HUES64 (cell line): ENCODE measurements around the gene NAPA.

Experiments
- H3K27ac ChIP-seq: 2 replicates; pipeline ENCODE4 v1.7.0; 2013; ENCODE audit warnings: low read depth, low read length, inconsistent platforms
- H3K27me3 ChIP-seq: 2 replicates; pipeline ENCODE4 v1.6.1; 2013; ENCODE audit warnings: mild to moderate bottlenecking, low read length; ENCODE audit not compliant: insufficient read depth
- H3K36me3 ChIP-seq: 2 replicates; pipeline ENCODE4 v1.6.1; 2013; ENCODE audit warnings: mild to moderate bottlenecking, low read length; ENCODE audit not compliant: insufficient read depth
- H3K4me1 ChIP-seq: 2 replicates; pipeline ENCODE4 v1.6.1; 2013; ENCODE audit warnings: mild to moderate bottlenecking, low read length, moderate library complexity; ENCODE audit not compliant: insufficient read depth
- H3K4me3 ChIP-seq: 2 replicates; pipeline ENCODE4 v1.5.1; 2013; ENCODE audit warnings: mild to moderate bottlenecking, low read length, moderate library complexity
- H3K9ac ChIP-seq: 2 replicates; pipeline ENCODE4 v1.6.1; 2013; ENCODE audit warnings: mild to moderate bottlenecking, low read depth, low read length
- H3K9me3 ChIP-seq: 2 replicates; pipeline ENCODE4 v1.6.1; 2013; ENCODE audit warnings: low read depth, low read length; ENCODE audit not compliant: insufficient read depth
- WGBS: fragments of 150-250, 120-280 bp; methylation state at CpG from one replicate; pipeline ENCODE4 v1.1.7; 2013; ENCODE audit warnings: missing lambda C conversion rate; 5-methylcytosine and 5-hydroxymethylcytosine counted together

NAPA gene

GRCh38 chr19:47481460-47482052, 33.3 kb downstream of the NAPA start:
- H3K4me1 ChIP-seq = no peaks in the 10 kb centered on the region
- H3K4me3 ChIP-seq = no peak overlapping the region
- H3K9ac ChIP-seq = no peak overlapping the region
- 94% methylated on average over 4 of the region's 4 CpGs for WGBS
- H3K27ac ChIP-seq = no peak overlapping the region
- H3K27me3 ChIP-seq = no peaks in the 10 kb centered on the region
- H3K9me3 ChIP-seq = no peaks in the 10 kb centered on the region
- H3K36me3 ChIP-seq = no peaks in the 10 kb centered on the region

GRCh38 chr19:47480658-47481057, 34.2 kb downstream of the NAPA start:
- H3K9ac ChIP-seq = no peak overlapping the region
- H3K4me3 ChIP-seq = peak overlapping the region; percentile 55

GRCh38 chr19:47479701-47480503, 35.0 kb downstream of the NAPA start:
- no peaks in the 10 kb centered on the region for H3K36me3 ChIP-seq
- WGBS = 7% methylated on average over 32 of the region's 39 CpGs
- H3K4me1 ChIP-seq = no peaks in the 10 kb centered on the region
- H3K9ac ChIP-seq = no peak overlapping the region
- H3K9me3 ChIP-seq = no peaks in the 10 kb centered on the region
- H3K4me3 ChIP-seq = peak overlapping the region; percentile 71
- H3K27ac ChIP-seq = no peak overlapping the region
- H3K27me3 ChIP-seq = no peaks in the 10 kb centered on the region

More at GRCh38 chr19:47480658-47481057, 34.2 kb downstream of the NAPA start:
- no peaks in the 10 kb centered on the region for H3K27me3 ChIP-seq
- 82% methylated on average over 16 of the region's 16 CpGs for WGBS
- H3K4me1 ChIP-seq = no peaks in the 10 kb centered on the region
- H3K9me3 ChIP-seq = no peaks in the 10 kb centered on the region
- no peak overlapping the region for H3K27ac ChIP-seq
- no peaks in the 10 kb centered on the region for H3K36me3 ChIP-seq

- H3K27ac ChIP-seq = no peak overlapping the region
- 85% methylated on average over 17 of the region's 17 CpGs for WGBS
- no peaks in the 10 kb centered on the region for H3K9me3 ChIP-seq
- no peak overlapping the region for H3K9ac ChIP-seq
- no peaks in the 10 kb centered on the region for H3K27me3 ChIP-seq
- H3K4me3 ChIP-seq = no peak overlapping the region
- no peaks in the 10 kb centered on the region for H3K4me1 ChIP-seq
- no peaks in the 10 kb centered on the region for H3K36me3 ChIP-seq
These were observed 38.4 kb downstream of the NAPA start for GRCh38 chr19:47476438-47476972.

GRCh38 chr19:47475465-47475864, 39.4 kb downstream of the NAPA start:
- no peak overlapping the region for H3K9ac ChIP-seq
- no peaks in the 10 kb centered on the region for H3K9me3 ChIP-seq
- H3K27ac ChIP-seq = no peak overlapping the region
- 82% methylated on average over 9 of the region's 9 CpGs for WGBS
- H3K27me3 ChIP-seq = peaks cover 8% of the 10 kb centered on the region
- H3K4me3 ChIP-seq = no peak overlapping the region
- 0 out of 2 replicates have a peak, but pooled peaks cover 3% of the 10 kb centered on the region for H3K4me1 ChIP-seq
- H3K36me3 ChIP-seq = no peaks in the 10 kb centered on the region

- Histone ChIP-seq H3K36me3 (no peaks in the 10 kb centered on the region), H3K4me3 (no peak overlapping the region), H3K9me3 (no peaks in the 10 kb centered on the region), H3K27me3 (peaks cover 16% of the 10 kb centered on the region), H3K27ac (no peak overlapping the region), H3K4me1 (peaks cover 14% of the 10 kb centered on the region; the same call in 1 of the 2 replicates), H3K9ac (no peak overlapping the region)
- WGBS = 89% methylated on average over 8 of the region's 10 CpGs
These were observed 41.5 kb downstream of the NAPA start for GRCh38 chr19:47473336-47473735.

GRCh38 chr19:47471733-47472457, 43.0 kb downstream of the NAPA start, which contains the start of gene SLC8A2:
TSS of gene SLC8A2 (minus strand) at chr19:47471893. CDS start at chr19:47466403, 5,490 bp downstream.
- H3K4me3 ChIP-seq = peak within 1 kb of the TSS; percentile 69
- no peak within 1 kb of the TSS for H3K27ac ChIP-seq
- no peak within 1 kb of the TSS for H3K9ac ChIP-seq
- no peaks in the 10 kb centered on the region for H3K9me3 ChIP-seq
- H3K36me3 ChIP-seq = no peaks in the 10 kb centered on the region
- peaks cover 16% of the 10 kb centered on the region for H3K27me3 ChIP-seq
- peaks cover 14% of the 10 kb centered on the region; the same call in 1 of the 2 replicates for H3K4me1 ChIP-seq
- 6% methylated on average over 21 of the region's 29 CpGs for WGBS

GRCh38 chr19:47471381-47471732, 43.5 kb downstream of the NAPA start:
- H3K9ac ChIP-seq = no peak overlapping the region
- H3K27ac ChIP-seq = no peak overlapping the region
- H3K36me3 ChIP-seq = no peaks in the 10 kb centered on the region
- peaks cover 16% of the 10 kb centered on the region for H3K27me3 ChIP-seq
- H3K4me3 ChIP-seq = peak overlapping the region; percentile 69
- WGBS = under 1% methylated on average over 13 of the region's 16 CpGs
- peaks cover 14% of the 10 kb centered on the region; the same call in 1 of the 2 replicates for H3K4me1 ChIP-seq
- H3K9me3 ChIP-seq = no peaks in the 10 kb centered on the region

GRCh38 chr19:47470447-47471195, 44.2 kb downstream of the NAPA start:
- H3K9ac ChIP-seq = no peak overlapping the region
- peaks cover 14% of the 10 kb centered on the region; the same call in 1 of the 2 replicates for H3K4me1 ChIP-seq
- H3K4me3 ChIP-seq = peak overlapping the region; percentile 69
- no peaks in the 10 kb centered on the region for H3K9me3 ChIP-seq
- no peak overlapping the region for H3K27ac ChIP-seq
- H3K27me3 ChIP-seq = peaks cover 16% of the 10 kb centered on the region
- no peaks in the 10 kb centered on the region for H3K36me3 ChIP-seq
- WGBS = 26% methylated on average over 13 of the region's 13 CpGs

GRCh38 chr19:47469719-47470118, 45.1 kb downstream of the NAPA start:
- Histone ChIP-seq H3K4me1 (peaks cover 16% of the 10 kb centered on the region; the same call in 1 of the 2 replicates), H3K4me3 (no peak overlapping the region), H3K9me3 (no peaks in the 10 kb centered on the region), H3K27ac (no peak overlapping the region), H3K27me3 (peaks cover 16% of the 10 kb centered on the region), H3K36me3 (no peaks in the 10 kb centered on the region), H3K9ac (no peak overlapping the region)
- 63% methylated on average over 12 of the region's 12 CpGs for WGBS
